ENCODE measurements around the gene INSYN2A. TPM values are rescaled to one million over a fixed set of nuclear protein-coding genes. Genes with fewer than 3 reads are reported as not detected.

INSYN2A gene
- total RNA-seq, 4 donors from 2014 or later = 0.18 to 0.48 TPM; not detected in 2

GRCh38 chr10:127190427-127190826 is 6.0 kb downstream of the INSYN2A start:
- H3K4me1 ChIP-seq = peaks cover 0 to 5% of the 10 kb centered on the region in 2 donors
- H3K27me3 ChIP-seq = no peaks in the 10 kb centered on the region
- H3K36me3 ChIP-seq = no peaks in the 10 kb centered on the region
- no peak overlapping the region for H3K4me3 ChIP-seq
- H3K27ac ChIP-seq = no peak overlapping the region
- DNase-seq = no peak
- no peaks in the 10 kb centered on the region for H3K9me3 ChIP-seq
- intact Hi-C loops (cut with DNase I; ENCODE audit: low total_unique reads) = no loop called here
- TF ChIP-seq, protein P1, sequence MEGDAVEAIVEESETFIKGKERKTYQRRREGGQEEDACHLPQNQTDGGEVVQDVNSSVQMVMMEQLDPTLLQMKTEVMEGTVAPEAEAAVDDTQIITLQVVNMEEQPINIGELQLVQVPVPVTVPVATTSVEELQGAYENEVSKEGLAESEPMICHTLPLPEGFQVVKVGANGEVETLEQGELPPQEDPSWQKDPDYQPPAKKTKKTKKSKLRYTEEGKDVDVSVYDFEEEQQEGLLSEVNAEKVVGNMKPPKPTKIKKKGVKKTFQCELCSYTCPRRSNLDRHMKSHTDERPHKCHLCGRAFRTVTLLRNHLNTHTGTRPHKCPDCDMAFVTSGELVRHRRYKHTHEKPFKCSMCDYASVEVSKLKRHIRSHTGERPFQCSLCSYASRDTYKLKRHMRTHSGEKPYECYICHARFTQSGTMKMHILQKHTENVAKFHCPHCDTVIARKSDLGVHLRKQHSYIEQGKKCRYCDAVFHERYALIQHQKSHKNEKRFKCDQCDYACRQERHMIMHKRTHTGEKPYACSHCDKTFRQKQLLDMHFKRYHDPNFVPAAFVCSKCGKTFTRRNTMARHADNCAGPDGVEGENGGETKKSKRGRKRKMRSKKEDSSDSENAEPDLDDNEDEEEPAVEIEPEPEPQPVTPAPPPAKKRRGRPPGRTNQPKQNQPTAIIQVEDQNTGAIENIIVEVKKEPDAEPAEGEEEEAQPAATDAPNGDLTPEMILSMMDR (IDR thresholded peaks at IDR 0.05) = no peak

DNA sequence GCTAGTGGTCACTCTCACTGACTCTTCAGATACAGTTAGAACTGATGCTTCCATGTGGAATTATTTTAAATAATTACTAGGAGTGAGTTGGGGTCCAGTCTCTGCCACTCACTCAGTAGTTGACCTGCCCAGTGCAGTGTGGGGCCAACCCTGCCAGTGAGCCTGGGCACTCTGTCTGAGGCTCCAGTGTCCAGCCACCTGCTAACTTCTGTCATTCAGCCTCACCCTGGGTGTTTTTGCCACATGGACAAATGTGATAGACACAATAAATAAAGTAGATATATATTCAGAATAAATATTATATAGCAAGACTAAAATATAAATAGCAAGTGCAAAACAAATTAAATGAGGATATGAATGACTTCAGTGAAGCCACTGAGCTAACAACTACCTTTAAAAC is 7.2 kb downstream of the INSYN2A start:
- no peak for TF ChIP-seq POLR2A (IDR thresholded peaks at IDR 0.05)
- TF ChIP-seq, protein P1 (IDR thresholded peaks at IDR 0.05) = no peak
- H3K36me3 ChIP-seq = no peaks in the 10 kb centered on the region
- no peaks in the 10 kb centered on the region for H3K27me3 ChIP-seq
- no peak for DNase-seq
- no peak overlapping the region for H3K27ac ChIP-seq
- no peaks in the 10 kb centered on the region for H3K4me1 ChIP-seq
- intact Hi-C loops (cut with DNase I; ENCODE audit: low total_unique reads) = no loop called here
- no peak overlapping the region for H3K4me3 ChIP-seq
- H3K9me3 ChIP-seq = no peaks in the 10 kb centered on the region

- no peaks in the 10 kb centered on the region for H3K9me3 ChIP-seq
- no peak overlapping the region for H3K27ac ChIP-seq
- TF ChIP-seq, protein P1 (IDR thresholded peaks at IDR 0.05) = no peak
- no peak for TF ChIP-seq POLR2A (IDR thresholded peaks at IDR 0.05)
- H3K36me3 ChIP-seq = no peaks in the 10 kb centered on the region
- intact Hi-C loops (cut with DNase I; ENCODE audit: low total_unique reads) = no loop called here
- no peak overlapping the region for H3K4me3 ChIP-seq
- H3K4me1 ChIP-seq = no peaks in the 10 kb centered on the region
- no peaks in the 10 kb centered on the region for H3K27me3 ChIP-seq
- no peak for DNase-seq
These were observed 9.6 kb downstream of the INSYN2A start for GRCh38 chr10:127186813-127187212.

- H3K27ac ChIP-seq = no peak overlapping the region
- H3K27me3 ChIP-seq = no peaks in the 10 kb centered on the region
- TF ChIP-seq, protein P1 (IDR thresholded peaks at IDR 0.05) = no peak
- H3K4me3 ChIP-seq = no peak overlapping the region
- intact Hi-C loops (cut with DNase I; ENCODE audit: low total_unique reads) = no loop called here
- no peak for DNase-seq
- H3K4me1 ChIP-seq = no peaks in the 10 kb centered on the region
- H3K9me3 ChIP-seq = no peaks in the 10 kb centered on the region
- no peaks in the 10 kb centered on the region for H3K36me3 ChIP-seq
These were observed 11.8 kb downstream of the INSYN2A start for GRCh38 chr10:127184582-127184981.

- Histone ChIP-seq H3K27ac (no peak overlapping the region), H3K36me3 (no peaks in the 10 kb centered on the region), H3K4me3 (no peak overlapping the region), H3K4me1 (no peaks in the 10 kb centered on the region), H3K27me3 (no peaks in the 10 kb centered on the region), H3K9me3 (no peaks in the 10 kb centered on the region)
- TF ChIP-seq POLR2A (IDR thresholded peaks at IDR 0.05) = no peak
- TF ChIP-seq, protein P1 (IDR thresholded peaks at IDR 0.05) = no peak
- intact Hi-C loops (cut with DNase I; ENCODE audit: low total_unique reads) = no loop called here
- no peak for DNase-seq
These were observed 14.2 kb downstream of the INSYN2A start for GRCh38 chr10:127182161-127182560.
